B cell (primary cell): ENCODE results near the gene USP48. TPM values are rescaled to one million over a fixed set of nuclear protein-coding genes. Genes with fewer than 3 reads are reported as not detected.

ENCODE experiments used
- ATAC-seq: fragments of 200-7000 bp; cut with Tn5 transposase; one replicate; pipeline ENCODE4 v1.10.0; 2021; ENCODE audit warnings: low read depth, mild to moderate bottlenecking, moderate number of reproducible peaks, moderate library complexity
- CTCF ChIA-PET: fragments of 350-600 bp; sonication (Branson Sonifier 250); formaldehyde crosslinking; loops from one replicate; lab custom pipeline; 2021; ENCODE audit warnings: antibody characterized with exemption, inconsistent platforms; lab: Charles Lee
- POLR2A ChIA-PET: fragments of 350-600 bp; sonication (Branson Sonifier 250); formaldehyde crosslinking; loops from one replicate; lab custom pipeline; 2021; ENCODE audit warnings: antibody characterized with exemption; lab: Charles Lee
- DNase-seq: peaks from one replicate; pipeline ENCODE4 v3.0.0; 2013
- H2AFZ ChIP-seq: 2 replicates; pipeline ENCODE4 v1.6.1; 2012; ENCODE audit warnings: mild to moderate bottlenecking, low read depth, low read length; ENCODE audit not compliant: insufficient read depth, poor library complexity, severe bottlenecking
- H3K27ac ChIP-seq, 2 donors: 1 replicate in 1 of 2; 2 replicates in 1 of 2; pipeline ENCODE4 v1.5.1; 2012 to 2013; ENCODE audit warnings: low read length in 2 of 2, mild to moderate bottlenecking in 2 of 2, moderate library complexity in 1 of 2
- H3K27me3 ChIP-seq, 4 experiments: fragments of 200-600 bp in 1 of 4; sonication (generic) in 1 of 4; replicated peaks in 1 of 4; 1 replicate in 2 of 4; 2 replicates in 2 of 4; pipeline versions ENCODE4 v1.6.1 to v1.7.0; 2013 to 2016; ENCODE audit warnings: low read length in 3 of 4, mild to moderate bottlenecking in 2 of 4, mixed read lengths in 1 of 4, moderate library complexity in 1 of 4; ENCODE audit not compliant: insufficient read depth in 4 of 4, control insufficient read depth in 3 of 4; ENCODE audit errors: control extremely low read depth in 1 of 4
- H3K36me3 ChIP-seq, 2 experiments: replicated peaks in 1 of 2; 1 replicate in 1 of 2; 2 replicates in 1 of 2; pipeline versions ENCODE4 v1.6.1 to v1.7.1; 2013; ENCODE audit warnings: low read length in 1 of 2; ENCODE audit not compliant: insufficient read depth in 2 of 2, control insufficient read depth in 1 of 2; ENCODE audit errors: control extremely low read depth in 1 of 2, extremely low read depth in 1 of 2
- H3K4me1 ChIP-seq, 2 donors: fragments of 200-600 bp in 1 of 2; sonication (generic) in 1 of 2; 1 replicate in 1 of 2; 2 replicates in 1 of 2; pipeline versions ENCODE4 v1.5.1 to v1.6.1; 2013 to 2017; ENCODE audit warnings: low read length in 2 of 2; ENCODE audit not compliant: control insufficient read depth in 2 of 2, insufficient read depth in 2 of 2
- H3K4me2 ChIP-seq: replicated peaks from 2 replicates; pipeline ENCODE3; 2012; ENCODE audit warnings: mild to moderate bottlenecking, low read depth, low read length; ENCODE audit not compliant: poor library complexity, severe bottlenecking
- H3K4me3 ChIP-seq, 5 experiments: fragments of 200-600 bp in 1 of 5; sonication (generic) in 1 of 5; 1 replicate in 3 of 5; 2 replicates in 2 of 5; pipeline versions ENCODE4 v1.5.1 to v1.7.0; 2011 to 2016; ENCODE audit warnings: low read length in 4 of 5, mild to moderate bottlenecking in 4 of 5, low read depth in 2 of 5, control low read depth in 1 of 5, moderate library complexity in 1 of 5; ENCODE audit not compliant: insufficient read depth in 1 of 5; ENCODE audit errors: control extremely low read depth in 1 of 5, extremely low read depth in 1 of 5
- H3K79me2 ChIP-seq: fragments of 200-600 bp; sonication (generic); one replicate; pipeline ENCODE4 v1.6.0; 2016; ENCODE audit warnings: low read length; ENCODE audit not compliant: control insufficient read depth, insufficient read depth
- H3K9ac ChIP-seq: fragments of 200-600 bp; sonication (generic); 2 replicates; pipeline ENCODE4 v1.6.1; 2017; ENCODE audit warnings: mild to moderate bottlenecking, low read length, moderate library complexity
- H3K9me3 ChIP-seq, 3 donors: one replicate each; pipeline versions ENCODE4 v1.6.1 to v1.7.1; 2013; ENCODE audit warnings: low read length in 2 of 3; ENCODE audit not compliant: control insufficient read depth in 2 of 3, insufficient read depth in 1 of 3; ENCODE audit errors: control extremely low read depth in 1 of 3
- H4K20me1 ChIP-seq: 2 replicates; pipeline ENCODE4 v1.6.0; 2012; ENCODE audit warnings: mild to moderate bottlenecking, low read length; ENCODE audit not compliant: insufficient read depth, control insufficient read depth, poor library complexity, severe bottlenecking
- H3K27ac Mint-ChIP-seq: one replicate; pipeline ENCODE4 v1.8.0; 2021; ENCODE audit warnings: mixed read lengths
- H3K27me3 Mint-ChIP-seq: one replicate; pipeline ENCODE4 v1.8.0; 2021; ENCODE audit warnings: mixed read lengths
- H3K4me1 Mint-ChIP-seq: one replicate; pipeline ENCODE4 v1.8.0; 2021; ENCODE audit warnings: mixed read lengths
- H3K4me3 Mint-ChIP-seq: one replicate; pipeline ENCODE4 v1.8.0; 2021; ENCODE audit warnings: mixed read lengths
- H3K9me3 Mint-ChIP-seq: one replicate; pipeline ENCODE4 v1.8.0; 2022; ENCODE audit warnings: mixed read lengths; ENCODE audit not compliant: insufficient read depth
- EZH2 ChIP-seq: IDR thresholded peaks from 2 replicates; pipeline ENCODE4 v1.6.1; 2012; ENCODE audit warnings: borderline replicate concordance, low read depth, mild to moderate bottlenecking, moderate library complexity, low read length; ENCODE audit not compliant: insufficient read depth, poor library complexity, severe bottlenecking
- WGBS: methylation state at CpG from one replicate; pipeline ENCODE4 v1.1.5; 2013; ENCODE audit warnings: missing lambda C conversion rate; ENCODE audit not compliant: insufficient coverage; 5-methylcytosine and 5-hydroxymethylcytosine counted together
- intact Hi-C: fragments of 100-400 bp; cut with micrococcal nuclease; formaldehyde crosslinking; loops from one replicate; pipeline ENCODE4 v1.10.0; 2022
- polyA plus RNA-seq: library from polyadenylated mRNA; depleted of rRNA; stranded (reverse); fragments of >200 nt; gene quantifications from 2 replicates; pipeline ENCODE4 v1.2.3, GENCODE V29; 2012
- total RNA-seq, 2 donors: library from RNA; stranded (reverse); fragments of 120-200 nt in 1 of 2; gene quantifications; 1 replicate in 1 of 2; 2 replicates in 1 of 2; pipeline versions ENCODE4 v1.2.3 to v1.2.4, GENCODE V29; 2013 to 2022
- TF ChIP-seq, protein P1 (sequence below): fragments of 200-600 bp; IDR thresholded peaks from one replicate; pipeline ENCODE4 v1.8.0; 2022; ENCODE audit warnings: antibody characterized with exemption, mild to moderate bottlenecking

USP48 gene
- total and polyA plus RNA-seq, 2 donors (not counting 1 experiment from before 2014, with no cell fraction given): 21.2 to 135 TPM

DNA sequence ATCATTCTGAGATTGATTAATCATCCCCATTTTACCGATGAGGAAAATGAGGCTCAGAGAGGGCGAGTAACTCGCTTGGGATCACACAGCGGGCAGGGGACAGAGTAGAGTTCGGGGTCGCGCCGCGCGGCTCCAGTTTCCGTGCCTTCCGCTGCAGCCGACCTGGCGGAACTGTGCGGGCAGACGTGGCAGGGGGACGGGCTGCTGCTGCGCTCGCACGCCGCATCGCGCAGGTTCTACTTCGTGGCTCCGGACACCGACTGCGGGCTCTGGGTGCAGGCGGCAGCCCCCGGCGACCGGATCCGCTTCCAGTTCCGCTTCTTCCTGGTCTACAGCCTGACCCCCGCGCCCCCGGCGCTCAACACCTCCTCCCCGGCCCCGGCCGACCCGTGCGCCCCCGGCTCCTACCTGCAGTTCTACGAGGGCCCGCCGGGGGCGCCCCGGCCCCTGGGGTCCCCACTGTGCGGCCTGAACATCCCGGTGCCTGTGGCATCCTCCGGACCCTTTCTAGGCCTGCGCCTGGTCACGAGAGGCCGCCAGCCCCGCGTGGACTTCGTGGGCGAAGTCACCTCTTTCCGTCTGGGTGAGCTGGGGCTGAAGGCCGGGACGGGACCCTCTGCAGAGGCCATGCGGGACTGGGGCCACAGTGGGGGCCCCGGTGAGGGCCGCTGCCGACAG is 31.4 kb upstream of the USP48 start:
- H3K4me1 Mint-ChIP-seq: peaks cover 17% of the 10 kb centered on the region
- Histone ChIP-seq H3K4me3 (peak overlapping the region; percentile 34 to 59 (median 45)), H3K27me3 (no peaks in the 10 kb centered on the region), H3K79me2 (no peaks in the 10 kb centered on the region), H2AFZ (peak overlapping the region; percentile 76), H3K4me1 (peaks cover 11 to 23% of the 10 kb centered on the region in 2 donors), H3K9me3 (peaks cover 0 to 3% (median 3%) of the 10 kb centered on the region in 3 donors), H3K9ac (peak overlapping the region; percentile 67), H3K4me2 (peak overlapping the region; percentile 91), H3K27ac (peak overlapping the region; percentile 1 to 32), H4K20me1 (no peaks in the 10 kb centered on the region), H3K36me3 (no peaks in the 10 kb centered on the region)
- 18% methylated on average over 65 of the region's 65 CpGs for WGBS
- H3K27ac Mint-ChIP-seq: peak overlapping the region; percentile 60
- H3K27me3 Mint-ChIP-seq: peaks cover 8% of the 10 kb centered on the region
- ChIA-PET POLR2A (no interaction called here), CTCF (no interaction called here)
- ATAC-seq: peak; percentile 78
- TF ChIP-seq, protein P1, sequence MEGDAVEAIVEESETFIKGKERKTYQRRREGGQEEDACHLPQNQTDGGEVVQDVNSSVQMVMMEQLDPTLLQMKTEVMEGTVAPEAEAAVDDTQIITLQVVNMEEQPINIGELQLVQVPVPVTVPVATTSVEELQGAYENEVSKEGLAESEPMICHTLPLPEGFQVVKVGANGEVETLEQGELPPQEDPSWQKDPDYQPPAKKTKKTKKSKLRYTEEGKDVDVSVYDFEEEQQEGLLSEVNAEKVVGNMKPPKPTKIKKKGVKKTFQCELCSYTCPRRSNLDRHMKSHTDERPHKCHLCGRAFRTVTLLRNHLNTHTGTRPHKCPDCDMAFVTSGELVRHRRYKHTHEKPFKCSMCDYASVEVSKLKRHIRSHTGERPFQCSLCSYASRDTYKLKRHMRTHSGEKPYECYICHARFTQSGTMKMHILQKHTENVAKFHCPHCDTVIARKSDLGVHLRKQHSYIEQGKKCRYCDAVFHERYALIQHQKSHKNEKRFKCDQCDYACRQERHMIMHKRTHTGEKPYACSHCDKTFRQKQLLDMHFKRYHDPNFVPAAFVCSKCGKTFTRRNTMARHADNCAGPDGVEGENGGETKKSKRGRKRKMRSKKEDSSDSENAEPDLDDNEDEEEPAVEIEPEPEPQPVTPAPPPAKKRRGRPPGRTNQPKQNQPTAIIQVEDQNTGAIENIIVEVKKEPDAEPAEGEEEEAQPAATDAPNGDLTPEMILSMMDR: peak; percentile 72
- TF ChIP-seq EZH2: no peak
- peak; percentile 64 for DNase-seq
- H3K4me3 Mint-ChIP-seq: peak overlapping the region; percentile 74
- intact Hi-C loops: no loop called here
- H3K9me3 Mint-ChIP-seq: no peaks in the 10 kb centered on the region

DNA sequence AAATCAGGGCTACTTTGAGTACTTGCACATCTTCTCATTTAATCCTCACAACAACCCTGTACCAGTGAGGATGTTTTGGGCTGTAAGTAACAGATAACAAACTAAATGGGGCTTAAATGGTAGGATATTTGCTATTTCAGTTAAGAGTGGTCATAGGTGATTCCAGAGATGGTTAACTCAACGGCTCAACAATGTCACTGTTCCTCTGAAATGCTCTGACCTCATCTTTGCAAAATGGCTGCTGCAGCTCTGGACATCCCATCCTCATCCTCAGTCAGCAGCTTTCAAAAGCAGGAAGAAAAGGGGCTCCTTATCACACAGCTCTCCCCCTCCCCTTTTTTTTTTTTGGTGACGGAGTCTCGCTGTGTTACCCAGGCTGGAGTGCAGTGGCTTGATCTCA is 30.6 kb upstream of the USP48 start:
- WGBS: no CpG with 5 or more reads among the region's 3 CpGs
- no peak for ATAC-seq
- H3K27me3 ChIP-seq: no peaks in the 10 kb centered on the region
- H3K4me2 ChIP-seq: peak overlapping the region; percentile 91
- no peaks in the 10 kb centered on the region for H3K79me2 ChIP-seq
- Mint-ChIP-seq H3K4me1 (peaks cover 16% of the 10 kb centered on the region), H3K27me3 (peaks cover 8% of the 10 kb centered on the region), H3K27ac (no peak overlapping the region), H3K4me3 (peak overlapping the region; percentile 59), H3K9me3 (no peaks in the 10 kb centered on the region)
- ChIA-PET POLR2A (no interaction called here), CTCF (interaction anchor here (0.7 kb wide), 1 partner anchor 12 kb away, joined by 3 read pairs; no protein-coding TSS in a partner anchor)
- no peak overlapping the region for H2AFZ ChIP-seq
- H3K36me3 ChIP-seq: no peaks in the 10 kb centered on the region
- no peak overlapping the region for H3K9ac ChIP-seq
- no peak for DNase-seq
- H3K27ac ChIP-seq: no peak overlapping the region
- H4K20me1 ChIP-seq: no peaks in the 10 kb centered on the region
- H3K4me1 ChIP-seq: peaks cover 11 to 23% of the 10 kb centered on the region in 2 donors
- H3K9me3 ChIP-seq: peaks cover 0 to 3% (median 2%) of the 10 kb centered on the region in 3 donors
- intact Hi-C loops: no loop called here
- TF ChIP-seq EZH2: no peak
- TF ChIP-seq, protein P1: no peak
- H3K4me3 ChIP-seq: no peak overlapping the region
